Measurements from ENCODE around the gene VAT1L.

DNA sequence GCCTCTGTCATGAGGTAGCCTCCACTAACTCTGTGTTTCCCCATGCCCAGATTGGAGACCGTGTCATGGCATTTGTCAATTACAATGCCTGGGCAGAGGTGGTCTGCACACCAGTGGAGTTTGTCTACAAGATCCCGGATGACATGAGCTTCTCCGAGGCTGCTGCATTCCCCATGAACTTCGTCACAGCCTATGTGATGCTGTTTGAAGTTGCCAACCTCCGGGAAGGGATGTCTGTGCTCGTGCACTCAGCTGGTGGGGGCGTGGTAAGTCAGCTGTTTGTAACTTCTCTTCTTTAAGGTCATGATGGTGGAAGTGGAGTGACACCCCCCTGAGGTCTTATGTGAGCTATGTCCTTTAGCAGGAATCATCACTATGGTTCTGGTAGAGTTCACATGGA, 36.8 kb downstream of the VAT1L start:
- TF ChIP-seq, protein P1, sequence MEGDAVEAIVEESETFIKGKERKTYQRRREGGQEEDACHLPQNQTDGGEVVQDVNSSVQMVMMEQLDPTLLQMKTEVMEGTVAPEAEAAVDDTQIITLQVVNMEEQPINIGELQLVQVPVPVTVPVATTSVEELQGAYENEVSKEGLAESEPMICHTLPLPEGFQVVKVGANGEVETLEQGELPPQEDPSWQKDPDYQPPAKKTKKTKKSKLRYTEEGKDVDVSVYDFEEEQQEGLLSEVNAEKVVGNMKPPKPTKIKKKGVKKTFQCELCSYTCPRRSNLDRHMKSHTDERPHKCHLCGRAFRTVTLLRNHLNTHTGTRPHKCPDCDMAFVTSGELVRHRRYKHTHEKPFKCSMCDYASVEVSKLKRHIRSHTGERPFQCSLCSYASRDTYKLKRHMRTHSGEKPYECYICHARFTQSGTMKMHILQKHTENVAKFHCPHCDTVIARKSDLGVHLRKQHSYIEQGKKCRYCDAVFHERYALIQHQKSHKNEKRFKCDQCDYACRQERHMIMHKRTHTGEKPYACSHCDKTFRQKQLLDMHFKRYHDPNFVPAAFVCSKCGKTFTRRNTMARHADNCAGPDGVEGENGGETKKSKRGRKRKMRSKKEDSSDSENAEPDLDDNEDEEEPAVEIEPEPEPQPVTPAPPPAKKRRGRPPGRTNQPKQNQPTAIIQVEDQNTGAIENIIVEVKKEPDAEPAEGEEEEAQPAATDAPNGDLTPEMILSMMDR (IDR thresholded peaks at IDR 0.05), result no peak
- no peak for TF ChIP-seq POLR2A (IDR thresholded peaks at IDR 0.05)
- no peak for TF ChIP-seq POLR2AphosphoS5 (IDR thresholded peaks at IDR 0.05)

Measured in prostate gland (tissue), 2 donors.